Calu3 (cell line): ENCODE data around the gene LOXHD1. TPM values are rescaled to one million over a fixed set of nuclear protein-coding genes. Genes with fewer than 3 reads are reported as not detected.

ENCODE experiments used
- BruUV-seq: library from RNA; stranded (reverse); fragments of 400-500 nt; replicated peaks from 2 replicates; lab custom pipeline; 2021; lab: Mats Ljungman, UMichigan
- CTCF ChIA-PET: fragments of 300-600 bp; sonication (Branson Sonifier 250); formaldehyde crosslinking; loops from one replicate; lab custom pipeline; 2022; ENCODE audit warnings: antibody characterized with exemption; lab: Charles Lee
- DNase-seq: peaks from one replicate; pipeline ENCODE4 v3.0.0; 2022
- H3K27ac Mint-ChIP-seq: one replicate; pipeline ENCODE4 v1.8.0; 2022; ENCODE audit warnings: mixed read lengths; ENCODE audit not compliant: unreplicated experiment
- H3K27me3 Mint-ChIP-seq: one replicate; pipeline ENCODE4 v1.8.0; 2022; ENCODE audit warnings: mixed read lengths; ENCODE audit not compliant: unreplicated experiment
- H3K36me3 Mint-ChIP-seq: one replicate; pipeline ENCODE4 v1.8.0; 2022; ENCODE audit warnings: mild to moderate bottlenecking, moderate library complexity, mixed read lengths; ENCODE audit not compliant: insufficient read depth, unreplicated experiment
- H3K4me1 Mint-ChIP-seq: one replicate; pipeline ENCODE4 v1.8.0; 2022; ENCODE audit warnings: mild to moderate bottlenecking, low read depth, mixed read lengths; ENCODE audit not compliant: unreplicated experiment
- H3K4me3 Mint-ChIP-seq: one replicate; pipeline ENCODE4 v1.8.0; 2022; ENCODE audit warnings: mild to moderate bottlenecking, low read depth, moderate library complexity, mixed read lengths; ENCODE audit not compliant: unreplicated experiment
- H3K9me3 Mint-ChIP-seq: one replicate; pipeline ENCODE4 v1.8.0; 2022; ENCODE audit warnings: low read depth, mixed read lengths; ENCODE audit not compliant: unreplicated experiment
- CTCF ChIP-seq: fragments of 200-600 bp; IDR thresholded peaks from one replicate; pipeline ENCODE4 v1.8.0; 2022; ENCODE audit warnings: antibody characterized with exemption; ENCODE audit not compliant: unreplicated experiment
- intact Hi-C: fragments of 100-400 bp; cut with micrococcal nuclease; formaldehyde crosslinking; loops from one replicate; pipeline ENCODE4 v1.10.0; 2022; ENCODE audit not compliant: unreplicated experiment
- total RNA-seq: library from RNA; stranded (reverse); gene quantifications from 2 replicates; pipeline ENCODE4 v1.2.3, GENCODE V29; 2022

The LOXHD1 gene
- total RNA-seq, 1 experiment from 2014 or later, result not detected

GRCh38 chr18:46474487-46475389 lies 182.3 kb downstream of the LOXHD1 start:
- no peak overlapping the region for H3K27ac Mint-ChIP-seq
- no peaks in the 10 kb centered on the region for H3K9me3 Mint-ChIP-seq
- DNase-seq, result no peak
- intact Hi-C loops, result no loop called here
- peaks cover 94% of the 10 kb centered on the region for H3K27me3 Mint-ChIP-seq
- no peak for TF ChIP-seq CTCF
- H3K4me3 Mint-ChIP-seq, result no peak overlapping the region
- H3K4me1 Mint-ChIP-seq, result no peaks in the 10 kb centered on the region
- no peaks in the 10 kb centered on the region for H3K36me3 Mint-ChIP-seq
- CTCF ChIA-PET, result no interaction called here
- BruUV-seq, result no TSS peak

DNA sequence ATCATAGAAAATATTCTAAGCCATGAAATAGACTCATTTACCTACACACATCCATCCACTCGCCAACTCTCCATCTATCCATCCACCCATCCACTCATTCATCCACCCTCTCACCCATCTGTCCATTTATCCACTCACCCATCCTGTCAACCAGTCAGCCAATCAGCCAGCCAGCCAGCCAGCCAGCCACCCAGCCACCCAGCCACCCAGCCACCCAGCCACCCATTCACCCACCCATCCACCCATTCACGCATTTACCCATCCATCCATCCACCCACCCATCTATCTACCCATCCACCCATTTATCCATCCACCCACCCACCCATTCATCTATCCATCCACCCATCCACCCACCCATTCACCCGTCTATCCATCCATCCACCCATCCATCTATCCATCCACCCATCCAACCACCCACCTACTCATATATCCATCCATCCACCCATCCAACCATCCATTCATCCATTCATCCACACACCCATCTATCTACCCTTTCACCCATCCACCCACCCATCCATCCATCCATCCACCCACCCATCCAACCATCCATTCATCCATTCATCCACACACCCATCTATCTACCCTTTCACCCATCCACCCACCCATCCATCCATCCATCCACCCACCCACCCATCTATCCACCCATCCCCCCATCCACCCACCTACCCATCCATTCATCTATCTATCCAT lies 185.1 kb downstream of the LOXHD1 start:
- CTCF ChIA-PET, result no interaction called here

GRCh38 chr18:46470714-46471113 lies 186.3 kb downstream of the LOXHD1 start:
- no peak overlapping the region for H3K4me3 Mint-ChIP-seq
- intact Hi-C loops, result no loop called here
- no peak for DNase-seq
- TF ChIP-seq CTCF, result no peak
- H3K27ac Mint-ChIP-seq, result no peak overlapping the region
- H3K27me3 Mint-ChIP-seq, result peaks cover 85% of the 10 kb centered on the region
- no TSS peak for BruUV-seq
- H3K4me1 Mint-ChIP-seq, result no peaks in the 10 kb centered on the region
- CTCF ChIA-PET, result no interaction called here
- no peaks in the 10 kb centered on the region for H3K9me3 Mint-ChIP-seq
- H3K36me3 Mint-ChIP-seq, result no peaks in the 10 kb centered on the region

More for the DNA sequence above, 185.1 kb downstream of the LOXHD1 start:
- no peak for TF ChIP-seq CTCF
- intact Hi-C loops, result no loop called here
- DNase-seq, result no peak
- Mint-ChIP-seq H3K4me3 (no peak overlapping the region), H3K36me3 (no peaks in the 10 kb centered on the region), H3K27ac (no peak overlapping the region), H3K9me3 (no peaks in the 10 kb centered on the region), H3K27me3 (peaks cover 92% of the 10 kb centered on the region), H3K4me1 (no peaks in the 10 kb centered on the region)
- no TSS peak for BruUV-seq

- H3K27ac Mint-ChIP-seq, result no peak overlapping the region
- BruUV-seq, result no TSS peak
- CTCF ChIA-PET, result interaction anchor here (0.7 kb wide), 1 partner anchor 359 kb away, joined by 3 read pairs; no protein-coding TSS in a partner anchor
- H3K27me3 Mint-ChIP-seq, result peaks cover 85% of the 10 kb centered on the region
- H3K4me1 Mint-ChIP-seq, result no peaks in the 10 kb centered on the region
- no peak for DNase-seq
- H3K4me3 Mint-ChIP-seq, result no peak overlapping the region
- H3K36me3 Mint-ChIP-seq, result no peaks in the 10 kb centered on the region
- intact Hi-C loops, result no loop called here
- H3K9me3 Mint-ChIP-seq, result no peaks in the 10 kb centered on the region
- no peak for TF ChIP-seq CTCF
Measured at GRCh38 chr18:46469186-46469915, 187.7 kb downstream of the LOXHD1 start.
